Left lobe of liver (tissue), 2 donors: ENCODE results near the gene TMEM236. TPM values are rescaled to one million over a fixed set of nuclear protein-coding genes. Genes with fewer than 3 reads are reported as not detected.
A peak's percentile ranks its signal among the peaks of the same experiment; 100 is the strongest.

Experiments used
- ATAC-seq: fragments of 200-7000 bp; cut with Tn5 transposase; one replicate; pipeline ENCODE4 v1.9.1; 2020; ENCODE audit warnings: mild to moderate bottlenecking, moderate library complexity
- DNase-seq: peaks from one replicate; pipeline ENCODE4 v3.0.0-alpha.2; 2020; ENCODE audit warnings: low spot score
- total RNA-seq: library from RNA; stranded (reverse); gene quantifications from one replicate; pipeline ENCODE4 v1.2.1, GENCODE V29; 2021
- donor health status: DM: no; HTN: no; CAD: no; lungs with moderate emphysema.
- donor health status: DM: no; HTN: yes; CAD: no.

TMEM236 gene
- total RNA-seq, 1 donor from 2014 or later: 0.15 TPM

- ATAC-seq: peak; percentile 72
- DNase-seq: no peak
Observed at GRCh38 chr10:17737027-17737965, 14.7 kb upstream of the TMEM236 start.

GRCh38 chr10:17740668-17741067 is 11.3 kb upstream of the TMEM236 start:
- ATAC-seq: no peak
- no peak for DNase-seq

GRCh38 chr10:17742918-17743317 is 9.1 kb upstream of the TMEM236 start:
- ATAC-seq (peak; percentile 75), DNase-seq (peak; percentile 56)

- DNase-seq (no peak), ATAC-seq (no peak)
Observed at GRCh38 chr10:17743437-17743836, 8.6 kb upstream of the TMEM236 start.

- peak; percentile 51 for ATAC-seq
- DNase-seq: no peak
Observed at GRCh38 chr10:17744341-17744861, 7.6 kb upstream of the TMEM236 start.

- ATAC-seq (peak; percentile 78), DNase-seq (no peak)
Observed at GRCh38 chr10:17747883-17748550, 4.0 kb upstream of the TMEM236 start.

- DNase-seq: no peak
- ATAC-seq: no peak
Observed at GRCh38 chr10:17749890-17750289, 2.1 kb upstream of the TMEM236 start.

GRCh38 chr10:17756557-17757217 is 4.7 kb downstream of the TMEM236 start:
- DNase-seq (no peak), ATAC-seq (peak; percentile 81)

GRCh38 chr10:17758200-17758599 is 6.2 kb downstream of the TMEM236 start:
- no peak for ATAC-seq
- DNase-seq: no peak

- ATAC-seq (no peak), DNase-seq (no peak)
Observed at GRCh38 chr10:17758896-17759295, 6.9 kb downstream of the TMEM236 start.

- ATAC-seq (no peak), DNase-seq (no peak)
Observed at GRCh38 chr10:17764142-17764541, 12.1 kb downstream of the TMEM236 start.

GRCh38 chr10:17765602-17766001 is 13.6 kb downstream of the TMEM236 start:
- DNase-seq (no peak), ATAC-seq (no peak)

- DNase-seq (no peak), ATAC-seq (no peak)
Observed at GRCh38 chr10:17766731-17767130, 14.7 kb downstream of the TMEM236 start.

GRCh38 chr10:17768496-17768895 is 16.5 kb downstream of the TMEM236 start:
- ATAC-seq (peak; percentile 17), DNase-seq (no peak)

GRCh38 chr10:17768957-17769356 is 17.0 kb downstream of the TMEM236 start:
- ATAC-seq (no peak), DNase-seq (no peak)

GRCh38 chr10:17771017-17771416 is 19.0 kb downstream of the TMEM236 start:
- DNase-seq: no peak
- ATAC-seq: no peak

GRCh38 chr10:17779784-17780183 is 27.8 kb downstream of the TMEM236 start:
- ATAC-seq: no peak

GRCh38 chr10:17780727-17781126 is 28.7 kb downstream of the TMEM236 start:
- no peak for DNase-seq
- ATAC-seq: no peak

More at GRCh38 chr10:17779784-17780183, 27.8 kb downstream of the TMEM236 start:
- DNase-seq: no peak

- DNase-seq (no peak), ATAC-seq (no peak)
Observed at GRCh38 chr10:17781856-17782255, 29.9 kb downstream of the TMEM236 start.

GRCh38 chr10:17782921-17783665 is 31.1 kb downstream of the TMEM236 start:
- DNase-seq: no peak
- no peak for ATAC-seq

- ATAC-seq (no peak), DNase-seq (no peak)
Observed at GRCh38 chr10:17783751-17784150, 31.8 kb downstream of the TMEM236 start.
